GM21619 (cell line): ENCODE data around the gene SELENOF.
"Not testable (repeated sequence)": the region's sequence is repeated elsewhere in the genome, so short reads cannot be mapped to it uniquely, and the experiment has no call there.

ENCODE experiments used
- ATAC-seq: cut with Tn5 transposase; IDR thresholded peaks from one replicate; pipeline ENCODE4 v1.9.1; 2021; ENCODE audit not compliant: unreplicated experiment

Gene SELENOF

GRCh38 chr1:86821956-86822355 is 92.0 kb downstream of the SELENOF start:
- no peak for ATAC-seq

- ATAC-seq, result not testable (repeated sequence)
Measured at GRCh38 chr1:86819970-86820369, 94.0 kb downstream of the SELENOF start.

GRCh38 chr1:86817246-86817826 is 96.6 kb downstream of the SELENOF start:
- ATAC-seq, result not testable (repeated sequence)

GRCh38 chr1:86814118-86814517 is 99.8 kb downstream of the SELENOF start:
- not testable (repeated sequence) for ATAC-seq
